HG03135 (cell line): Measurements from ENCODE around the gene ZP3.
"Not testable (repeated sequence)": the region's sequence is repeated elsewhere in the genome, so short reads cannot be mapped to it uniquely, and the experiment has no call there.

Experiments used
- ATAC-seq: cut with Tn5 transposase; IDR thresholded peaks from one replicate; pipeline ENCODE4 v1.9.1; 2021; ENCODE audit warnings: mild to moderate bottlenecking, moderate library complexity; ENCODE audit not compliant: unreplicated experiment

Gene ZP3

GRCh38 chr7:76403780-76404494 lies 20.8 kb upstream of the ZP3 start:
- no peak for ATAC-seq

GRCh38 chr7:76405738-76406137 lies 19.0 kb upstream of the ZP3 start:
- no peak for ATAC-seq

DNA sequence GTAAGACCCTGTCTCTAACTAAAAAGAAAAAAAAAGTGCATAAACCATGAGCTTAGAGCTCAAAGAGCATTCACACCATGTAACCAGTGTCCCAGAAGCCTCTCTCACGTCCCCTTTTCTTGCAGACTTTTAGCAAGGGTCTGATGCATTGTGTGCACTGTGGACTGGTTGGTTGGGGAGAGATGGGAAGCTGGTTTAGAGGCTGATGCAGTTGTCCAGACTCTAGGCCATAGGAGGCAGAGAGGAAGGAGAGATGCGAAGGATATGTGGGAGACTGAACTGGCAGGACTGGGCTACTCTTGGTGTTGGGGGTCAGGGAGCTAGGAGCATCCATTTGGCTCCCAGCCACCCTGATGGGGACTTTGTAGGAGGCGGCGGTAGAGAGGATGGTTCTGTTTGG lies 17.0 kb upstream of the ZP3 start:
- no peak for ATAC-seq

DNA sequence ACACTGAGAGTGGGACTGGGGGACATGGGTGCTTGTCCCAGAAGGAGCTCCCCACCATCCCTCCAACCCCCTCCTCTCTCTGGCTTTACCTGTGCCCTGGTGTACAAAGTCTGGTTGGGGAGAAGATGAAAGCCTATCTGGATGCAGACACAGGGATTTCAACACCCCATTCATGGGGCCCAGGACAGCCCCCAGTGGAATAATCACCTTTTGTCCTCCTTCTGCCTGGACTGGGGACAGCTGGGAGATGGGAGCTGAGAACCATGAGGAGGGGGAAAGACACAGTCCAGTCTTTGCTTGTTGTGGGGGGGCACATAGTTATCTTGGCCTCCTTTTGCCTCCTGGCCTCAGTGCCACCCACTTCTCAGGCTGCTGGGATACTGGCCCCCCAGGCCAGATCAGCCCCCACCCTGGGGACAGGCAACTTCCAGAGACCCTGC lies 16.6 kb upstream of the ZP3 start:
- no peak for ATAC-seq

DNA sequence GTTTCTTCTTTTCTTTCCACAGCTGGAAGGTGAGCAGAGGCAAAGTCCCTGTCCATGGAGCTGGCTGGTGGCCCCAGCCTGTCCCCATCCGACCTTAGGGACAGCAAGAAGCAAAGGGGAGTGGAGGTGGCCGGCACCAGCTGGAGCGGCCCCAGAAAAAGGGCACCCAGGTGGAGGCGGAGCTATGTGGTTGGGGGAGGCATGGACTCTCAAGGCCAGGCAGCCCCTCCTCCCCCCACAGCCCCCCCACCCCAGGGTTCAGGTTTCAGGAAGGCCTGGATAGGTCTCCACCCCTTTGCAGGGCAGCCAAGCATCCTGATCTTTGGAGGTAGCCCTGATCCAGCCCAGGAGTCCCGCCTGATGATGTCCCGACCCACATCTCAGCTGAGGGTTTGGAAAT lies 15.2 kb upstream of the ZP3 start, which contains the start of gene SSC4D:
Gene SSC4D (minus strand): TSS at position 161 of the 400 bp plus-strand sequence. CDS start 5,258 bp downstream, outside the sequence.
- no peak for ATAC-seq

GRCh38 chr7:76411626-76412025 lies 13.1 kb upstream of the ZP3 start:
- ATAC-seq: no peak

GRCh38 chr7:76412249-76412648 lies 12.5 kb upstream of the ZP3 start:
- no peak for ATAC-seq

GRCh38 chr7:76417654-76418310 lies 7.0 kb upstream of the ZP3 start:
- ATAC-seq: not testable (repeated sequence)

DNA sequence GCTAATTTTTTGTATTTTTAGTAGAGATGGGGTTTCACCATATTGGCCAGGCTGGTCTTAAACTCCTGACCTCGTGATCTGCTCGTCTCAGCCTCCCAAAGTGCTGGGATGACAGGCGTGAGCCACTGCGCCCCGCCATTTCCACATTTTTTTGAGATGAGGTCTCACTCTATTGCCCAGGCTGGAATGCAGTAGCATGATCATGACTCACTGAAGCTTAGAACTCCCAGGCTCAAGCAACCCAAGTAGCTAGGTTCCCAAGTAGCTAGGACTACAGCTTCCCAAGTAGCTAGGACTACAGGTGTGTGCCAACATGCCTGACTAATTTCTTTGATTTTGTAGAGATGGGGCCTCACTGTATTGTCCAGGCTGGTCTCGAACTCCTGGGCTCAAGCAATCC lies 3.7 kb upstream of the ZP3 start:
- not testable (repeated sequence) for ATAC-seq

DNA sequence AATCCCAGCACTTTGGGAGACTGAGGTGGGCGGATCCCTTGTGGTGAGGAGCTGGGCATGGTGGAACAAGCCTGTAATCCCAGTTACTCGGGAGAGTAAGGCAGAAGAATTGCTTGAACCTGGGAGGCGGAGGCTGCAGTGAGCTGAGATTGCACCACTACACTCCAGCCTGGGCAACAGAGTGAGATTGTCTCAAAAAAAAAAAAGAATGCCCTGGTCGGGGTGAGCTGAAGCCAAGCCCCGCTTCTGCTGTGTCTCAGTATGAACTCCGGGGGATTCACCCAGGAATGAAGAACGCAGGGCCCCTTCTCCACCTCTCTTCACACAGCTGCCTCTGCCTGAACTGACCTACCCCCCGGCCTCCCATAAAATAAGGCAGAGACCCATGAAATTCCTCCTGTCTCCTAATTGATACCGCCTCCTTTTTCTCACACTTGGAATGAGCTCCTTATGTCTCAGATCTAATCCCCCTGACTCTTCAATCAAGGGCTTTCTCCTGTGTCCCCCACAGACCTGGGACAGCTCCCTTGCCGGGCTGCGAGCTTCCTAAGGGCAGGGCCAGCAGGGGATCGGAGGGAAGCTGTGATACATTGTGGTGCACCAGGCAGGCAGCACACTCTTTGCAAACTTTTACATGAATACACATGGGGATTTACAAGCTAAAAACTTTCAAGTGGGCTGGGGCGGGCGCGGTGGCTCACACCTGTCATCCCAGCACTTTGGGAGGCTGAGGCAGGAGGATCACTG lies 911 bp upstream of the ZP3 start:
- no peak for ATAC-seq

- ATAC-seq: no peak
These were observed 406 bp downstream of the ZP3 start for GRCh38 chr7:76425156-76425555.

GRCh38 chr7:76425558-76425957 lies 808 bp downstream of the ZP3 start:
- not testable (repeated sequence) for ATAC-seq

DNA sequence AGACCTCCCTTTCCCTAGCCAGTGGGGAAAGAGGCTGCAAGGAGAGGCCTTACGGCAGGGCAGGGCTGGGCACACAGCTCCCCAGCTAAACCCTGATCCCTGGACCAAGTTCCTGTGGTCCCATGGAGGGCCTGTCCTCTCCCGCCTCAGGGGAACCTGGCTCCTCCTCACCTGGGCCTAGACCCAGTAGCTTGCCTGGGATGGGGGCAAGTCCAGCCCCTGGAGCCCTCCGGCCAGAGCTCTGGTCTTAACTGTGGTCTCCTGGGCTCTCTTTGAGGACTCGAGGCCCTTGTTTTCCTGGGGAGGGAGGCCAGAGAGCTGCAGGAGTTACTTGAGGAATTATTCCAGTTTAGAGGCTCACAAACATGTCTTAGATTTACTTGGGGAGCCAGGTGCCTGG lies 1.5 kb downstream of the ZP3 start:
- ATAC-seq: no peak

GRCh38 chr7:76427635-76428034 lies 2.9 kb downstream of the ZP3 start:
- no peak for ATAC-seq

GRCh38 chr7:76428149-76428823 lies 3.5 kb downstream of the ZP3 start:
- ATAC-seq: no peak

GRCh38 chr7:76428868-76429805 lies 4.4 kb downstream of the ZP3 start:
- ATAC-seq: no peak

- no peak for ATAC-seq
These were observed 5.5 kb downstream of the ZP3 start for GRCh38 chr7:76430211-76430610.

- no peak for ATAC-seq
These were observed 6.1 kb downstream of the ZP3 start for GRCh38 chr7:76430836-76431235.

- peak; percentile 55 for ATAC-seq
These were observed 13.1 kb downstream of the ZP3 start for GRCh38 chr7:76437873-76438272.
